Measurements from ENCODE around the gene SGK1.
"Not testable (repeated sequence)": the region's sequence is repeated elsewhere in the genome, so short reads cannot be mapped to it uniquely, and the experiment has no call there.

SGK1 gene

GRCh38 chr6:134304381-134304780 is 13.5 kb downstream of the SGK1 start:
- not testable (repeated sequence) for DNase-seq (ENCODE audit: low spot score)

- DNase-seq (ENCODE audit: low spot score): no peak
These were observed 14.0 kb downstream of the SGK1 start for GRCh38 chr6:134303891-134304290.

GRCh38 chr6:134299236-134299635 is 18.7 kb downstream of the SGK1 start:
- no peak for DNase-seq (ENCODE audit: low spot score)

- no peak for DNase-seq (ENCODE audit: low spot score)
These were observed 21.1 kb downstream of the SGK1 start for GRCh38 chr6:134296762-134297161.

GRCh38 chr6:134295953-134296553 is 21.9 kb downstream of the SGK1 start:
- DNase-seq (ENCODE audit: low spot score): peak; percentile 93

- DNase-seq (ENCODE audit: low spot score): no peak
These were observed 24.2 kb downstream of the SGK1 start for GRCh38 chr6:134293659-134294161.

GRCh38 chr6:134291156-134291555 is 26.8 kb downstream of the SGK1 start:
- DNase-seq (ENCODE audit: low spot score): no peak

- DNase-seq (ENCODE audit: low spot score): peak; percentile 62
These were observed 28.7 kb downstream of the SGK1 start for GRCh38 chr6:134289204-134289575.

- peak; percentile 77 for DNase-seq (ENCODE audit: low spot score)
These were observed 29.2 kb downstream of the SGK1 start for GRCh38 chr6:134288538-134289203.

GRCh38 chr6:134287859-134288537 is 29.9 kb downstream of the SGK1 start:
- DNase-seq (ENCODE audit: low spot score): peak; percentile 45

GRCh38 chr6:134282816-134283215 is 35.1 kb downstream of the SGK1 start:
- DNase-seq (ENCODE audit: low spot score): no peak

GRCh38 chr6:134281388-134281787 is 36.5 kb downstream of the SGK1 start:
- no peak for DNase-seq (ENCODE audit: low spot score)

GRCh38 chr6:134278000-134278399 is 39.9 kb downstream of the SGK1 start:
- no peak for DNase-seq (ENCODE audit: low spot score)

- not testable (repeated sequence) for DNase-seq (ENCODE audit: low spot score)
These were observed 41.0 kb downstream of the SGK1 start for GRCh38 chr6:134276891-134277377.

- no peak for DNase-seq (ENCODE audit: low spot score)
These were observed 45.5 kb downstream of the SGK1 start for GRCh38 chr6:134272374-134272773.

GRCh38 chr6:134267917-134268361 is 50.0 kb downstream of the SGK1 start:
- peak; percentile 87 for DNase-seq (ENCODE audit: low spot score)

GRCh38 chr6:134266776-134267175 is 51.1 kb downstream of the SGK1 start:
- DNase-seq (ENCODE audit: low spot score): no peak

GRCh38 chr6:134261766-134262165 is 56.1 kb downstream of the SGK1 start:
- DNase-seq (ENCODE audit: low spot score): no peak

GRCh38 chr6:134258849-134259306 is 59.0 kb downstream of the SGK1 start:
- no peak for DNase-seq (ENCODE audit: low spot score)

- DNase-seq (ENCODE audit: low spot score): no peak
These were observed 60.4 kb downstream of the SGK1 start for GRCh38 chr6:134257516-134257915.

- no peak for DNase-seq (ENCODE audit: low spot score)
These were observed 61.0 kb downstream of the SGK1 start for GRCh38 chr6:134256862-134257261.

- DNase-seq (ENCODE audit: low spot score): not testable (repeated sequence)
These were observed 62.6 kb downstream of the SGK1 start for GRCh38 chr6:134255280-134255679.

GRCh38 chr6:134254118-134254517 is 63.8 kb downstream of the SGK1 start:
- DNase-seq (ENCODE audit: low spot score): no peak

Data from COLO829 (cell line).